HepG2 (cell line): Measurements from ENCODE around the gene FCAMR. TPM values are rescaled to one million over a fixed set of nuclear protein-coding genes. Genes with fewer than 3 reads are reported as not detected.

ENCODE experiments used
- ATAC-seq: fragments of 200-7000 bp; cut with Tn5 transposase; 3 replicates; pipeline ENCODE4 v1.9.1; 2020; ENCODE audit warnings: mild to moderate bottlenecking, moderate library complexity
- BruUV-seq: library from RNA; stranded (reverse); fragments of 400-500 nt; replicated peaks from 2 replicates; lab custom pipeline; 2021; lab: Mats Ljungman, UMichigan
- CTCF ChIA-PET: fragments of 300-600 bp; formaldehyde crosslinking; extraction: SDS; loops from one replicate; lab custom pipeline; 2021; ENCODE audit warnings: low total read pairs, inconsistent platforms, low intra/inter-chr PET ratio; lab: Yijun Ruan, JAX
- POLR2A ChIA-PET: fragments of 350-600 bp; sonication (Branson Sonifier 250); formaldehyde crosslinking; loops from one replicate; lab custom pipeline; 2020; ENCODE audit warnings: antibody characterized with exemption, inconsistent platforms; lab: Yijun Ruan, JAX
- DNase-seq: peaks from one replicate; pipeline ENCODE4 v3.0.0-alpha.2; 2015; ENCODE audit warnings: low spot score
- FAIRE-seq: peaks from 3 replicates; lab custom pipeline; 2011; peaks lifted over from hg19 to GRCh38; lab: Jason Lieb, UNC
- H2AFZ ChIP-seq: one replicate; pipeline ENCODE4 v1.6.1; 2011; ENCODE audit warnings: low read length, inconsistent platforms
- H3K27ac ChIP-seq: fragments of 300-600 bp; 3 replicates; pipeline ENCODE4 v1.8.0; 2011; ENCODE audit warnings: mixed run types, mild to moderate bottlenecking, mixed read lengths, low read length, inconsistent platforms; ENCODE audit not compliant: insufficient read depth; ENCODE audit errors: extremely low read length
- H3K27me3 ChIP-seq, 2 experiments: fragments of 200-600 bp in 1 of 2; 2 replicates in 1 of 2; 3 replicates in 1 of 2; pipeline versions ENCODE4 v1.6.0 to v1.8.0; 2011; ENCODE audit warnings: low read length in 2 of 2, mild to moderate bottlenecking in 2 of 2, moderate library complexity in 2 of 2, inconsistent platforms in 1 of 2; ENCODE audit not compliant: insufficient read depth in 2 of 2, control insufficient read depth in 1 of 2
- H3K36me3 ChIP-seq, 2 experiments: fragments of 200-600 bp in 1 of 2; replicated peaks in 1 of 2; 2 replicates in 1 of 2; 3 replicates in 1 of 2; pipeline versions ENCODE4 v1.5.1 to v1.8.0; 2011; ENCODE audit warnings: low read length in 2 of 2, inconsistent platforms in 1 of 2; ENCODE audit not compliant: insufficient read depth in 2 of 2, control insufficient read depth in 1 of 2
- H3K4me1 ChIP-seq: 2 replicates; pipeline ENCODE4 v1.5.1; 2012; ENCODE audit warnings: low read length, inconsistent platforms; ENCODE audit not compliant: insufficient read depth
- H3K4me2 ChIP-seq: 2 replicates; pipeline ENCODE4 v1.6.0; 2011; ENCODE audit warnings: low read depth, low read length, inconsistent platforms
- H3K4me3 ChIP-seq, 3 experiments: fragments of 200-600 bp in 1 of 3; sonication (generic), shearing (Covaris generic) in 1 of 3; replicated peaks in 1 of 3; 2 replicates each; pipeline ENCODE4 v1.5.1; 2011 to 2016; ENCODE audit warnings: low read length in 3 of 3, inconsistent platforms in 2 of 3, low read depth in 2 of 3, mild to moderate bottlenecking in 2 of 3, control low read depth in 1 of 3, mixed read lengths in 1 of 3; ENCODE audit not compliant: insufficient read depth in 1 of 3
- H3K79me2 ChIP-seq: one replicate; pipeline ENCODE4 v1.6.1; 2011; ENCODE audit warnings: low read length, inconsistent platforms; ENCODE audit not compliant: insufficient read depth
- H3K9ac ChIP-seq: 2 replicates; pipeline ENCODE4 v1.6.0; 2011; ENCODE audit warnings: mild to moderate bottlenecking, low read depth, low read length, inconsistent platforms; ENCODE audit not compliant: insufficient read depth
- H3K9me3 ChIP-seq: 2 replicates; pipeline ENCODE4 v1.5.1; 2012; ENCODE audit warnings: mild to moderate bottlenecking, low read length
- H4K20me1 ChIP-seq: 2 replicates; pipeline ENCODE4 v1.6.0; 2011; ENCODE audit warnings: inconsistent platforms, mild to moderate bottlenecking, low read length, moderate library complexity; ENCODE audit not compliant: insufficient read depth
- CTCF ChIP-seq: sonication (generic); formaldehyde crosslinking; IDR thresholded peaks from 2 replicates; pipeline ENCODE4 v1.5.0; 2020; ENCODE audit warnings: mild to moderate bottlenecking, missing genetic modification reagents, moderate library complexity
- GPBP1L1 ChIP-seq: sonication (generic); formaldehyde crosslinking; IDR thresholded peaks from 2 replicates; pipeline ENCODE4 v1.5.0; 2020; ENCODE audit warnings: mild to moderate bottlenecking, missing genetic modification reagents
- PATZ1 ChIP-seq: sonication (generic); formaldehyde crosslinking; IDR thresholded peaks from 2 replicates; pipeline ENCODE4 v1.4.0; 2020; ENCODE audit warnings: missing genetic modification reagents
- RAD21 ChIP-seq: fragments of 450-650 bp; formaldehyde crosslinking; IDR thresholded peaks from 2 replicates; pipeline ENCODE4 v1.5.0; 2020; ENCODE audit warnings: mild to moderate bottlenecking
- SMAD9 ChIP-seq: sonication (generic); formaldehyde crosslinking; IDR thresholded peaks from 2 replicates; pipeline ENCODE4 v1.5.1; 2020; ENCODE audit warnings: mild to moderate bottlenecking, missing genetic modification reagents
- STAG1 ChIP-seq: sonication (generic); formaldehyde crosslinking; IDR thresholded peaks from 2 replicates; pipeline ENCODE4 v1.4.0; 2020; ENCODE audit warnings: missing genetic modification reagents
- TFAP4 ChIP-seq: sonication (generic); IDR thresholded peaks from 2 replicates; pipeline ENCODE4 v1.6.1; 2016; ENCODE audit warnings: low read depth, borderline replicate concordance
- XRCC5 ChIP-seq: fragments of 200-400 bp; formaldehyde crosslinking; optimal IDR thresholded peaks from 2 replicates; pipeline ENCODE3; 2017; ENCODE audit warnings: mild to moderate bottlenecking, low read length
- ZBTB33 ChIP-seq: sonication (generic); formaldehyde crosslinking; IDR thresholded peaks from 2 replicates; pipeline ENCODE4 v1.4.0; 2020; ENCODE audit warnings: missing genetic modification reagents
- ZFP36 ChIP-seq: fragments of 150-350 bp; IDR thresholded peaks from 2 replicates; pipeline ENCODE4 v1.6.1; 2018; ENCODE audit warnings: borderline replicate concordance, low read length, low read depth; ENCODE audit not compliant: partially characterized antibody
- ZMAT5 ChIP-seq: sonication (generic); formaldehyde crosslinking; IDR thresholded peaks from 2 replicates; pipeline ENCODE4 v1.5.0; 2020; ENCODE audit warnings: mild to moderate bottlenecking, low read depth, missing genetic modification reagents, borderline replicate concordance
- ZNF644 ChIP-seq: IDR thresholded peaks from 2 replicates; pipeline ENCODE4 v1.6.1; 2016; ENCODE audit warnings: low read depth
- WGBS: methylation state at CpG from one replicate; pipeline ENCODE4 v1.1.6; 2017; ENCODE audit warnings: low lambda C conversion rate; 5-methylcytosine and 5-hydroxymethylcytosine counted together
- in situ Hi-C: cut with HindIII; loops from 2 replicates; pipeline ENCODE4 v1.10.0; 2017; ENCODE audit warnings: low pct_unique_long_range_greater_than_20kb; ENCODE audit not compliant: extremely low pct_ligation_motif_present
- intact Hi-C: fragments of 100-400 bp; cut with micrococcal nuclease; formaldehyde crosslinking; loops from one replicate; pipeline ENCODE4 v1.10.0; 2022; ENCODE audit not compliant: unreplicated experiment
- polyA plus RNA-seq, 8 experiments: library from polyadenylated mRNA; depleted of rRNA in 3 of 8; stranded (reverse) in 7 of 8; unstranded in 1 of 8; fragments of >200 nt; fragmentation: Illumina TruSeq in 4 of 8; extraction: Trizol in 4 of 8; gene quantifications; 2 replicates each; pipeline versions ENCODE4 v1.2.1 to v1.2.3, GENCODE V29; 2011 to 2016; ENCODE audit warnings: low read depth in 4 of 8, missing spikeins in 1 of 8, mixed read lengths in 1 of 8; ENCODE audit not compliant: insufficient read depth in 1 of 8
- total RNA-seq, 5 experiments: library from RNA; depleted of rRNA; stranded (reverse); fragments of >200 nt; fragmentation: Illumina TruSeq; extraction: Trizol; gene quantifications; 2 replicates each; pipeline ENCODE4 v1.2.3, GENCODE V29; 2016; ENCODE audit warnings: low read depth in 1 of 5

The FCAMR gene
- total and polyA plus RNA-seq, 2 of the 13 experiments (the other 11 are each of a cell fraction or from before 2014, with no cell fraction given) = not detected

GRCh38 chr1:206960676-206961386 lies 9.4 kb downstream of the FCAMR start:
- Histone ChIP-seq H3K4me1 (peaks cover 57% of the 10 kb centered on the region), H3K4me2 (no peak overlapping the region), H3K4me3 (no peak overlapping the region), H3K9me3 (no peaks in the 10 kb centered on the region), H3K79me2 (no peaks in the 10 kb centered on the region), H3K36me3 (no peaks in the 10 kb centered on the region), H3K27me3 (peaks cover 0 to 1% of the 10 kb centered on the region in 2 experiments; a peak in 1 of 5 replicates), H2AFZ (no peak overlapping the region), H4K20me1 (no peaks in the 10 kb centered on the region), H3K9ac (no peak overlapping the region), H3K27ac (no peak overlapping the region)
- in situ Hi-C loops (no loop called here), intact Hi-C loops (no loop called here)
- peak; percentile 97 for ATAC-seq
- ChIA-PET CTCF (no interaction called here), POLR2A (interaction anchor here (1.1 kb wide), 1 partner anchor 9 kb away, joined by 3 read pairs; no protein-coding TSS in a partner anchor)
- no peak for FAIRE-seq
- TF ChIP-seq PATZ1 (CRISPR knock-in tag) (peak; percentile 35; the same call in 1 of the 2 replicates), XRCC5 (peak; percentile 33), TFAP4 (peak; percentile 35; the same call in 1 of the 2 replicates), ZMAT5 (CRISPR knock-in tag) (no peak), SMAD9 (CRISPR knock-in tag) (no peak), STAG1 (CRISPR knock-in tag) (peak; percentile 40), RAD21 (CRISPR knock-in tag) (0 out of 2 replicates have a peak, but pooled peaks have one; percentile 37), ZBTB33 (CRISPR knock-in tag) (peak; percentile 9; the same call in 1 of the 2 replicates), ZFP36 (no peak), CTCF (CRISPR knock-in tag) (peak; percentile 56), GPBP1L1 (CRISPR knock-in tag) (no peak), ZNF644 (CRISPR knock-in tag) (peak; percentile 56; the same call in 1 of the 2 replicates)
- BruUV-seq = no TSS peak
- DNase-seq = peak; percentile 47
- WGBS = 31% methylated on average over 4 of the region's 6 CpGs
